NCI-H1092 treated with DMSO at 0.1 percent for 48 hours (cell line): Measurements from ENCODE around the gene CAMTA1.

ENCODE experiments used
- DNase-seq: peaks from one replicate; lab custom pipeline; 2025; lab: John Stamatoyannopoulos, UW

Gene CAMTA1

DNA sequence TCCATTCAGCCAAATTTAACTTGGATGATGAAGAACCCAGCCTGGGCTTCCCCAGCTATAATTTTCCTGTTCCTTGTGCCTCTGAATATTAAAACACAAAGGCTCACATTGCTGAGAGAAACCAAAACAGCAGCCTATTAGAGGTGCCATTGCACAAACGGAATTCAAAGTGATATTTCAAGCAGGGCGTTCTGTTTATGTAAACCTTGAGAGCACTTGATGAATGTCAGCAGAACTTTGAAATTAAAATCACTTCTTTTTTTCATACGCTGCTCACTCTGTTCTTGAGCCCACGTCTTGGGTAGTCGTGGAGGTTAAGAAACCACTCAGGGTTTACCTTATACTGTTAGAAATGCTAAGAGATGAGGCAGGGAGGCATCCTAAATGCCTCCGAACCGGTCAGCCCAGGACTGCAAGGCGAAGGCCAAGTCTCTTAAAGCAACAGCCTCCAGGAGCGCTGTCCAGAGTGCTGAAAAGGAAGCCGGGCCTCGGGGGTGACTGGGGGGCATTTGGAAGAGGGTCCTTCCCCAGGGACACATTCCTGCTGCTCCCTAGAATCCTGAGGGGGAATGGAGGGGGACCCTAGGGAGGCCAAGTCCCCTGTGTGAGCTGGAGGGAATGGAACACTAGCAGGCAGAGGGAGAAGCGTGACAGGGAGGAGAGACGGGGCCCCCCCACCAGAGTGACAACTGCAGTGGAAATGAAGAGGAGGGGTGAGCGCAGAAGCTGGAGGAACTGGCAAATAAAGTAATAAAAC is 831.0 kb downstream of the CAMTA1 start:
- DNase-seq: no peak

DNA sequence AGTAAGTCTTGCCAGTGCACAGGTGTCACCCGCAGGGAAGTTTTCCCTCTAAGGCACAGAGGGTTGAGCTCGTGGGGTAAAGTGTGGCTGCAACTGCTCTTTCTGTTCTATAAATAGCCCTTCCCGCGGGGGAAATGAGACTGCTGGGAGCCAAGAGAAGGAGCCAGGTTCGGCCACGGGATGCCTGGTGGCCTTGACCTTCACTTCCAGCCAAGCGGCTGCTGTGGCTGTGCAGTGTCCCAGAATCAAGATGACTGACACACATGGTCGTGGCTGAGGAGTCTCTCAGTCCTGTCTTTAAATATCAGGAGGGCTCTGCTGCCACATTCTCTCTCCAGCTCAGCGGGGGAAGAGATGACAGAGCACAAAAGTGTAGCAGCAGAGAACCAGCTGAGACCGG is 831.7 kb downstream of the CAMTA1 start:
- DNase-seq: peak; percentile 10

DNA sequence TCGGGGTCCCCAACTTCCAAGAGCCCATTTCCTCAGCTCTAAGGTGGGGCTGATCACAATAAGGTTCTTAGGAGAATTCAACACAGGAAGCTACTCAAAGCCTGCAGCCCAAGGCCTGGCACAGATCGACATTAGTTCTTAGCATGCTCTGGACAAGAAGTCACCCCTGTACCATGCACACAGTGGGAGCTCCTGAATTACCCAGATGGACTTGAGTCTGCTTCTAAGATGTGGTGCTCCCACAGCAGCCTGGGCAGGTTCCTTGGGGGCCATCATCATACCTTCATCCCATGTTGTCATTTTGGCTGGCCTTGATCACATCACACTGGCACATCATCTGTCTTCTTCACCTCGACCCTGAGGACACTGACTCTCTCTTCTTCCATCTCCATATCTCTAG is 832.6 kb downstream of the CAMTA1 start:
- DNase-seq: no peak

DNA sequence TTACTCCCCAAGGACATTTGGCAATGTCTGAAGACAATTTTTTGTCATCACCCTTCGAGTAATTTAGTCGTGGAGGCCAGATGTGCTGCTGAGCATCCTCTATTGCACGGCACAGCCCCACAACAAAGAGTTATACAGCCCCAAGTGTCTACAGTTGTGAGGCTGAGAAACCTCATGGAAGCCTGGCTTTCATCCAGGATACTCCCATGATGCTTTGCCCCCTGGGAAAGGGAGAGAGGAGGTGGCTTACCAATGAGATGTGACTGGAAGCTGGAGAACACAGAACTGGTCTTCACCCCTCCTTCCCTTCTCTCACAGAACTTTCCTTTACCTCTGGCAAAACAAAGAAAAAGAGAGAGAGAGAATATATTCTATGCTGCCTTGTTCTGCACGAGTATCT is 834.9 kb downstream of the CAMTA1 start:
- DNase-seq: no peak

DNA sequence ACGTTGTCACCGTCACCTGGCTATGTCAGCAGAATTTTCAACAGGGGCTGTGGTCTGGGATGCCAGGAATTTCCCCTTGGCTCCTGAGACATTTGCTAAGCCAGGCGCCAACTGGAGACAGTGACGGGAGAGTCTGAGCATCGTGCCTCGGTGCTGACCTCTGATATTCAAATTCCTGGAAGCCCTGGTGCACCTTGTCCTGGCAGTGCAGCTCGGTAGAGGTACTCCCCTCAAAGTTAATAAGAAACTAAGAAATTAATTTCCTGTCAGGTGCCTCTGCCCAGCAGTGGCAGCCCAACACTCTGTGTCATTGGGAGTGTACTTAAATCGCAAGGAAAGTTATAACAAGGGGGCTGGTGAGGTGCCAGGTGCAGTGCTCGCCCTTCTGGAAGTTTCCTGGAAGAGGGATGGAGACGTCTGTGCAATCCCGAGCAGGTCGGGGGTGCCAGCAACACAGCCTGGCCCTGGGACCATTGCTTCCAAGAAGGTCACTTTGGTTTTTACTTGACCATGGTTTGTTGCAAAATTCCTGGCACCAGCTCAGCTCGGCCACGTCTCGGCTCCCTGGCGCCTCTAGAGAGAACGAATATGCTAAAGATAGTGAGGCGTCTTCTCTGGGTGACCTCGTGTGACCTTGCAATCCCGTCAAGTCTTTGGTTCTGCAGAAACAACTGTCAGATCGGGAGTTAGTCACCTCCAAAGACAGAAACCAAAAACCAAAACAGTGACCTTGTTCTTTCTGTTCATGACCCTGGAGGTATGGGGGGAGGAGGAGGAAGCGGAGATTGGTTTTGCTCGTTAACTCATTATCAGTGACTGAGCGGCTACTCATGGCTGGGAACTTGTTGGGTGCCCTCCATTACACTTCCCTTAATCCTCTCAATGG is 836.3 kb downstream of the CAMTA1 start:
- DNase-seq: no peak

DNA sequence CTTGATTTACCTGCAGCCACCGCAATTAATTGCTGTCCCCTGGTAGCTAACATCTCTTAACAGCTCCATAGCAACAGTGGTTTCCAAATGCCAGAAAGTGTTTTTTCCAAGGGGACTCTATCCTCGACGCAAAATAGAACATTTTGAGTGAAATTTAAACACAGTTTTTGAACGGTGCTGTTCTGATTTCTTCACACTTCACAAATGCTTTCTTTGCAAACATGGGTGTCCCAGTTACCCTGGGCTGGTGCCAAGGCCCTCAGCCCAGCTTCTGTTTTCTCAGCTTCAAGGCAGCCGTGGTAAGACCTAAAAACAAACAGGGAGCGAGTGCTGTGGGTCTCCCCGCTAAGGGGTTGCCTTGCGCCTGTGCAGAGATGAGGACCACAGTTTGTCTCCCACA is 838.6 kb downstream of the CAMTA1 start:
- DNase-seq: peak; percentile 68

DNA sequence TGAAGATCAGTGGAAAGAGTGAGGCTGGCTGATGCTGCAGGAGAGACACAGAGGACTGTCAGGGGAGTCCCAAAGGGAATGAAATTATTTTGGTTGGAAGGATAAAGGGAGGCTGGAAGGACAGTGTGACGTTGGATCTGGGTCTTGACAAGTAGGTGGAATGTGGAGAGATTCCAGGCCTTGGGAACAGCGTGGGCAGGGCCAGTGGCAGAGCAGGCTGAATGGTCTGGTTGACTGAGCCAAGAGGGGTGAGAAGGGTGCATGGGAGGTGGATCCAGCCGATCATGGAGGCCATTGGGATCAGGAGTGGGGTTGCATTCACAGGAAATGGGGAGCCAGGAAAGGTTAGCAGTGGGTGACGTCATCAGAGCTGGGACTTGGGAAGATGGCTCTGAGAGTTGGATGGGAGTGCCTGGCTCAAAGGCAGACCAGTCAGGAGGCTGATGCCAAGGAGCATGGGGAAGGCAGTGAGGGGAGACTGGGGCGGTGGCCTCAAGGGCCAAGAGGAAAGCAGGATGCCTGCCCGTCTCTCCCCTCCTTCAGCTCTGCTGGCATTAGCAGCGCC is 839.6 kb downstream of the CAMTA1 start:
- DNase-seq: no peak

DNA sequence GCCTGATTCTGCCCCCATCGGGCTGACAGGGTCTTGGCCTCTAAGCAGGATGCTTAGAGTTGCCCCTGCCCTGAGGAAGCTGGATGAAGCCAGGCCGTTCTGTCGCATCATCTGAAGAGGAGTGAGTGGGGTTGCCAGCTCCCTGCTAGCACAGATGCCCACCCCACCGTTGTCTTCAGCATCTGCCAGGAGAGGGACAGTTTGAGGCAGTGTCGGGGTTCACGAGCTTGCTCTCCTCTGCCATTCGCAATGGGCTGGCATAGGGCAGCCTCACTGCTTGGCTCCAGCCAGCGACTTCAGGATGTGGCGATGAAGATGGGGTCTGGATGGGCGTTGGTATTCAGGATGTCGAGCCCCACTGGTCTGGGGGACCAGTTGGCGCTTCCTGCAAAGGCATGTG is 840.1 kb downstream of the CAMTA1 start:
- no peak for DNase-seq

DNA sequence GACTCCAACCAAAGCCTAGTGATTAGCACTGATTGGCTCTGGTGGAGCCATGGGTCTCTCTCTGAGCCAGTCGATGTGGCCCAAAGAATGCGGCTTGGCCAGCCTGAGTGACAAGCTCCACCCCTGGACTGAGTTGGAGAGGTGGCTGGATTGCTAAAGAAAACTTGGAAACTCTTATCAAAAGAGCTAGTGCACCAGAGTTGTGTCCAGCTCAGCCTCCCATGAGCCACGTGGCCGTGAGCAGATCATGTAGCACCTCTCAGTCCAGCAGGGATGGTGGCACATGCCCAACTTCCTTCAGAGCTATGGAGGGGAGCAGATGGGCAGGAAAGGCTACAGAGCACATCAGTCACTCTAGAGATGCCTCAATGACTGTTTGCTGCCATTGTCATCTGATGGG is 843.0 kb downstream of the CAMTA1 start:
- no peak for DNase-seq

DNA sequence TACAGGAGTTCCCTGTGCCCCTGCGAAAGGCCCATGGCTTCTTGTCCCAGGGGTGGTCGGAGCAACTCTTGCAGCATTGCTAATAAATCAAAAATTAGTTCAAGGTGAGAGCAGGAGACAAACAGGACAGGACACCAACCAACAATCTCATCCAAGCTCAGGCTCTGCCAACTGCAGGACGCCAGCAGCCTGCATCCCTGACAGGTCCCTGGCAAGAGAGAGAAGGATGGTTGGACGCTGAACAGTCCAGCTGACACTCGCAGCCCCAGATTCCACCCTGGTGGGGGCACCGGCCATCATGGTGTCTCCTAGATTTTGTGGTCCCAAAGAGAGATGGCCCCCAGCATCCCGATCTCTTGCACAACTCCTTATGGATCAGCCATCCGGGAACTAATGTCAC is 843.8 kb downstream of the CAMTA1 start:
- DNase-seq: no peak

DNA sequence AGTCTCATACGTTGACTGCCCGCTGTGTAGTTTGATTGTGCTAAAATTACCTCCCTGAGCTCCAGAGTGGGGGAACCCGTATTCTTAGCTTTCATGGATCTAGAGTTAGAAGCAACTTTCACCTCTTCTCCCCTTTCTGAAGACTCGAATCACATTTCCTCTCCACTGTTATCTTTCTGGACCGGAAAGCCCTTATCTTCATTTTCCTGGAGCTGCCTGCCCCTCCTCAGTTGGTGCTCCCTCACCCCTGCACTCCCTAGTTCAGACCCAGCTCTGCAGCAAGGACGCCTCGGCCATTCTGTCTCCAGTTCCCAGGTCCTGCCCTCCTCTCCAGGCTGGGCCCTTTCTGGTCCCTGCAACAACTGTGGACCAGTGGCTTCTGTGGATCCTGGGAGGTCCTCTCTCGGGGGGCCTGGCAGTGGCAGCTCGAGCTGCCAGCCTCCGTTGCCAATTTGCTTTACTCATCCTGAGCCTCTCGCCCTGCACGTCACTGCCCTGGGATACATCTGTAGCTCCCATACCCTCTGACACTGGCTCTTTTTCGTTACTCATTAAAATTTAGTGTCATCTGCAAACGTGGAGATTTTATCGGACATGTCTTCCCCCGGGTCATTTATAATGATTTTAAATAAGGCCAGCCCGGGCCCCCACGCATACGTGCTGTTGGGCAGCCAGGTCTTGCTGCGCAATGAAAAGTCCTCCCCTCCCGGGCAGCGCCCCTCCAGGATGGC is 844.4 kb downstream of the CAMTA1 start:
- no peak for DNase-seq

DNA sequence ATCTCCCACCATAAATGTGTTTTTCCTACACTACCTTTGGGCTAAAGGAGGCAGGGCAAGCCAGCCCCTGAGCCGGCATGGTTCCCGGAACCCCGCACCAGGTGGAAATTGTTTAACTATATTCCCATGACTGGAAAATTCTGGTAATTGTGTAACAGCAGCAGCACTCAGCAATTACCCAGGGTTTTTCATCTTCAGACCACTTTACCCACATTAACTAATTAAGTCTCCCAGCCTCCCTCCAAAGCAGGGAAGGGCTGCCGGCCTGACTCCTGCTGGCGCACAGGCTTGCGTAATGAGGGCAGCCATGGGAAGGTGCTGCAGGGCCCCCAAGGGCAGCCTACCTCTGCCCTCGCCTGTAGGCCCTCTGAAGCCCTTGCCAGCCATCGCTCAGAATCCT is 845.1 kb downstream of the CAMTA1 start:
- DNase-seq: peak; percentile 16

DNA sequence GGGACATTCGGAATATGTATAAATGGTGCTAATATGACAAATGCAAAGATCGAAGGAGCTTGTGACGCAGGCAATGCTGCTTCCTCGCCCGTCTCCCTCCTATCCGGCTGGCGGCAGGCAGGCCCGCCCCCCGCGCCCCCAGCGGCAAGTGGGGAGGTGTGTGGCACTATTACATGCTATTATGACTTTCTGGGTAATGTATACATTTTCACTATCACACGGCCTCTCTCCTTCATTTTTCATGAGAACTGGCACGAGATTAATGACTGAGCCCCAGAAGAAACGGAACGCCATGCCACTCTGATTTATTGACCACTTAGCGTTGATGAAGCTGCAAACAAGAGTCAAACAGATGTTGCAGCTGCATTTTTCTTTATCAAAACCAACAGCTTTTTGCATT is 846.9 kb downstream of the CAMTA1 start:
- no peak for DNase-seq

DNA sequence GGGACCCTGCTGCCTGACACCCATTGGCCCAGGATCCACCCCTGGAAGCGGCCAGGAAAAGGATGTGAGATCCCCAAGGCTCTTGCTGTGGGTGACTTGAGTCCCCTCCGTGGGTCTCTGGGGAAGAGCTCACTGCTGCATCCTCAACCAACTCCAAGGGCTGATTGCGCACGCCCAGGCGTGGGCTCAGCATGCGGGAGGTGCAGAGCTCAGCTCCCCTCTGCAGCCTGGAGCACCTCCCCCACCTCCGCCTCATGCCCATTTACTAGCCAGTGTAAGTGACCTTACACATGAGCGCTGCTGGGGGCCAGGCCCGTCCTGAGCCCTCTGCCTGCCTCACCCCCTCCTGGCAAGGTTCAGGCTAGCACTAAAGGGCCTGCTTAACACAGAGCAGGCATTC is 847.4 kb downstream of the CAMTA1 start:
- DNase-seq: no peak

DNA sequence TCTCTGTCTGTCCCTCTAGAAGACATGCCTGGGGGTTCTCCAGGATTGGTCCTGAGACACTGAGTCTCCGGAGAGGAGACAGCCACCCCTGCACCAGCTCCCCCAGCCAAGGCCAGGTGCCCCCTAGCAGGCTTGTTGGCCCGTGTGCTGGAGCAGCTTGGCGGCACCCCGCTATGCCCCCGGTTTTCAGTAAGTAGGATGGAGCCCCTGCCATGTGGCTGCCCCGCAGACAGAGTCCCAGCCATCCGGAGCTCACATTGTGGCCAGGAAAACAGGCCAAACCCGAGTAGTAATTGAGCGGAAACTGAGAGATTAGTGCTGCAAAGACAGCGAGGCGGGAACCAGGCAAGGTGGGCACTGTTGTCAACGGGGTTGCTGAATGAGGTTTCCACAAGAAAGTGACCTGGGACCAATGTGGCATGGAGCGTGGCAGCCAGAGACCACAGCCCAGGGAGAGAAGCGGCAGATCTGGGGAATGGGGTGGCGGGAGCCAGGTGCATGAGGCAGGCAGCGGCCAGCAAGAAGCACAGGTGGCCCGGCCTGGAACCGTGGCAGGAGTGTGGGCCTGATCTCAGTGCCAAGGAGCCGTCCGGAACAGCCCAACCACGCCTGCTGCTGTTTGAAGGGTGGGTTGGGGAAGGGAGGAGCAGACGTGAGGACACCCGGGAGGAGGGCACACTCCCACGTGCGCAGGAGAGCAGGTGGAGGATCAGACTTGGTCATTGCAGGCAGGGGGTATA is 848.4 kb downstream of the CAMTA1 start:
- DNase-seq: no peak

DNA sequence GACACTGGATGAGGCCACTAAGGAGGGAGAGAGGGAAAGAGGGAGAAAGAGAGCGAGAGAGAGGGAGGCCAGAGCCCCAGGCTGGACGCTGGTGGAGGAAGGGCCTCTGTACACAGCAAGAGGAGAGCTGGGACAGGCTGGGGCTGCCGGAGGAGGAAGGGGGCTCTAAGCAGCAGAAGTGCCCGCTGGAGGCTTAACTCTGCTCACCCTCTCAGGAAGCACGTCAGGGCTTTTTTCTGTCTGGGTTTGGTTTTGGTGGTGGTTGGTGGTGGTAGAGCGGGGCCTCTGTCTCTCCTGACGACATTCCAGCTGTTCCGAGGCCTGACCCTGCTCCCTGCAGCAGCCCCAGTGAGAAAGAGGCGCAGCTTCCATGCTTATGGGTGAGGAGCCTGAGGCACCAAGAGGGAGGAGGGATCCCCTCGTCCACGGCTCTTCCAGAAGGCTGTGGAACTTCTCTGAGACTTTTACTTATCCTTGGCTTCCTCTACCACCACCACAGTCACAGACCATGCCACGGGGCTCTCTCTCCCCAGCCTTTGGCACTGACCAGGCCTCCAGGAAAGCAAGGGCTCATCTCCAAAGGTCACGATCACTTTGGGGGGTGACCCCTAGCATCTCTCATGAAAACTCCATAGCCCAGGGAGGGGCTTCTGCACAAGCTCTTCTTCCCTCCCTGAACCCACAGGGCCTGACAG is 849.4 kb downstream of the CAMTA1 start:
- DNase-seq: no peak

DNA sequence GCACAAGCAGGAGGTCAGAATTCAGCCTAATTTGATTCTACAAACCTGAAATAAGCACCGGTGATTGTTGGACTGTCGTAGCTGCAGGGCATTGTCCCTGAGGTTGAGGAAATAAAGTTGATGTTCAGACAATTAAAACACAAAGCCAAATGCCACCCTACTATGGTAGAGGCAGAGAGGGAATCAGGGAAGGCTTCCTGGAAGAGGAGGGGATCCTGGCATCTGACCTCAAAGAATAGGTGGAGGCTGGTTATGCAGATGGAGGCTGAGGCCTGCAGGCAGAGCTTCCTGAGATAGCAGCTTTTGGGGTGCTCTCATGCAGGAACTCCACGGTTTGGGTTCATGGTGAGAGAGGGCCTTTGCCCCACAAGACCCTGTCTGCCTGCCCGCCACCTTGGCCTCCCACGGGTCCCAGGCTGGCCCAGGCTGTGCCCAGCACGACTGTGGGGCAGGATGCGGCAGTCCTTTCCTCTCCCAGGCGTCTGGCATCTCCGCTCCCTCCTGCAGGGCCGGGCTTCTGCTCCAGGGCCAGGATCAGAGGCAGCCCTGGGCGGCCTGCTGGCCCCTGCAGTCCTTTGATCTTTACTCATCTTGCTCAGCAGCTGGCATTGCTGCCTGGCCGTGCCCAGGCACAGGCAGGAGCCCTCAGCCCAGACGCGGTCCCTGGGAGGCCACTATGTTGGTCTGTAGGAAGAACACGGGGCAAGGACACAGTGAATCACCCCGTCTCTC is 851.7 kb downstream of the CAMTA1 start:
- no peak for DNase-seq

DNA sequence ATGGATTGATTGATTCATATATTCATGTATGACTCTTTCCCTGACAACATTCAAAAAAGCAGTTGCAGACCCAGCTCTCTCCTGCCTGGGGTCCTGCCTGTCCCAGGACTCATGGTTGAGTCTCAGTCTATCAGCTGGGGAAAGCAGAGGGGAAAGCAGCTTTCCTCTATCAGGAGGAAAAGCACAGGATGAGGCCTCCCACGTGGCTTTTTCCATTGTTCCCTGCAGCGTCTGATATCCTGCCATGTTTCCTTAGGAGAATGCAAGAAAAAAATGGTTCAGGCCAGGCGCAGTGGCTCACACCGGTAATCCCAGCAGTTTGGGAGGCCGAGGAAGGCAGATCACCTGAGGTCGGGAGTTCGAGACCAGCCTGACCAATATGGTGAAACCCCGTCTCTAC is 852.8 kb downstream of the CAMTA1 start:
- no peak for DNase-seq

DNA sequence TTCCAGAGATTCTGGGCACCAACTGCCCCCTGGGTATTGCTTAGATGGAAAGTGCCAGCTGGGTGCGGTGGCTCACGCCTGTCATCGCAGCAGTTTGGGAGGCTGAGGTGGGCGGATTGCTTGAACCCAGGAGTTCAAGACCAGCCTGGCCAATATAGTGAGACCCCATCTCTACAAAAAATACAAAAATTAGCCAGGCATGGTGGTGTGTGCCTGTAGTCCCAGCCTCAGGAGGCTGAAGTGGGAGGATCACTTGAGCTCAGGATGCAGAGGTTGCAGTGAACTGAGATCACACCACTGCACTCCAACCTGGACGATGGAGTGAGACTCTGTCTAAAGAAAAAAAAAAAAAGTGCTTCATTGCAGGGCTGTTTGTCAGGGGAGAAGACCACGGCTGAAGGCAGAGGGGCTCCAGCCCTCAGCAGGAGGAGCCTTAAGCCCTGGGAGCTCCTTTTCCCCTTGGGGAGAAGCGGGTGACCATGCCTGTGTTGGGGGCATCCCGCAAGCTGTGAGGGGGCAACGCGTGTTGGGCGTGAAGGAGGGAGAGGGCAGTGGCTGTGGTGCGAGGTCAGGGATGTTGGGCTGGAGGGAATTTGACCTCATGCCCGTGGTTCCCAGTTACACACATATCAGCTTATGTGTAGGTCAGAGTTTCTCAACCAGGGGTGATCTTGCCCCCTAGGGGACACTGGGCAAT is 854.3 kb downstream of the CAMTA1 start:
- no peak for DNase-seq

DNA sequence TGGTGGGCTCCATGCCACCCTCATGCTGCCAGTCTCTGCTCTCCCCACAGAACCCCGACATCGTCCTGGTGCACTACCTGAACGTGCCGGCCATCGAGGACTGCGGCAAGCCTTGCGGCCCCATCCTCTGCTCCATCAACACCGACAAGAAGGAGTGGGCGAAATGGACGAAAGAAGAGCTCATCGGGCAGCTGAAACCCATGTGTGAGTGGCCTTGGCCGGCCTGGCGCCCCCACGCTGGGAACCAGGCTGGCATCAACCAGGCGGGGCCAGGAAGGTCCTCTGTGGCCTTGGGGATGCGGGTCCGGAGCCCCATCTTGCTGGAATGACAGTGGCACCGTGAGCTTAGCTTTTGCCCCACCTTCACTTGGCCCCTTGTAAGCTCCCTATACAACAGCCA is 855.1 kb downstream of the CAMTA1 start:
- no peak for DNase-seq
